GM12864 (cell line): ENCODE results near the gene ABTB1.
"Not testable (repeated sequence)": the region's sequence is repeated elsewhere in the genome, so short reads cannot be mapped to it uniquely, and the experiment has no call there.

Experiments
- DNase-seq: peaks from one replicate; pipeline ENCODE4 v3.0.0-alpha.2; 2011; ENCODE audit warnings: low read depth
- H3K4me3 ChIP-seq: 2 replicates; pipeline ENCODE4 v1.5.1; 2011; ENCODE audit warnings: mild to moderate bottlenecking, low read depth, low read length, control low read depth
- TF ChIP-seq, protein P1 (sequence below): IDR thresholded peaks from 2 replicates; pipeline ENCODE4 v1.5.1; 2011; ENCODE audit warnings: low read depth, mild to moderate bottlenecking, moderate library complexity, low read length, control low read depth, inconsistent platforms; ENCODE audit errors: missing control alignments

The ABTB1 gene

DNA sequence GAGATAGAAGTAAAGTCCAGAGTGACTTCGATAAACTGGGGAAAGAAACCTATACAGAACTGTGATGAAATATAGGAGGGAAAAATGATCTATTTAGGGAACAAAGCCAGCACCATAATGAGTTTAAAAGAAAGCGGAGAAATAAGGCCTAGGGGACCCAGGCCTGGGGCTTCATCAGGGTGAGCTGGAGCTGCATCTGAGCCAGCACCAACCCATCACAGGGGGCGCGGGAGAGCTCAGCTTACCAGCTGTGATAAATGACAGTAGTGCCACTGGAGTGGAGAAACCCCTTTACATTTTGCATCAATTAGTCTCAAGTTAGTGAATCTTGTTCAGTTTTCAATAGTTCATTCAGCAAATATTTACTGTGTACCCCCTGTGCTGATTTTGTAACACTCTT is 22.5 kb upstream of the ABTB1 start:
- no peak overlapping the region for H3K4me3 ChIP-seq
- TF ChIP-seq, protein P1, sequence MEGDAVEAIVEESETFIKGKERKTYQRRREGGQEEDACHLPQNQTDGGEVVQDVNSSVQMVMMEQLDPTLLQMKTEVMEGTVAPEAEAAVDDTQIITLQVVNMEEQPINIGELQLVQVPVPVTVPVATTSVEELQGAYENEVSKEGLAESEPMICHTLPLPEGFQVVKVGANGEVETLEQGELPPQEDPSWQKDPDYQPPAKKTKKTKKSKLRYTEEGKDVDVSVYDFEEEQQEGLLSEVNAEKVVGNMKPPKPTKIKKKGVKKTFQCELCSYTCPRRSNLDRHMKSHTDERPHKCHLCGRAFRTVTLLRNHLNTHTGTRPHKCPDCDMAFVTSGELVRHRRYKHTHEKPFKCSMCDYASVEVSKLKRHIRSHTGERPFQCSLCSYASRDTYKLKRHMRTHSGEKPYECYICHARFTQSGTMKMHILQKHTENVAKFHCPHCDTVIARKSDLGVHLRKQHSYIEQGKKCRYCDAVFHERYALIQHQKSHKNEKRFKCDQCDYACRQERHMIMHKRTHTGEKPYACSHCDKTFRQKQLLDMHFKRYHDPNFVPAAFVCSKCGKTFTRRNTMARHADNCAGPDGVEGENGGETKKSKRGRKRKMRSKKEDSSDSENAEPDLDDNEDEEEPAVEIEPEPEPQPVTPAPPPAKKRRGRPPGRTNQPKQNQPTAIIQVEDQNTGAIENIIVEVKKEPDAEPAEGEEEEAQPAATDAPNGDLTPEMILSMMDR: no peak
- DNase-seq: no peak

DNA sequence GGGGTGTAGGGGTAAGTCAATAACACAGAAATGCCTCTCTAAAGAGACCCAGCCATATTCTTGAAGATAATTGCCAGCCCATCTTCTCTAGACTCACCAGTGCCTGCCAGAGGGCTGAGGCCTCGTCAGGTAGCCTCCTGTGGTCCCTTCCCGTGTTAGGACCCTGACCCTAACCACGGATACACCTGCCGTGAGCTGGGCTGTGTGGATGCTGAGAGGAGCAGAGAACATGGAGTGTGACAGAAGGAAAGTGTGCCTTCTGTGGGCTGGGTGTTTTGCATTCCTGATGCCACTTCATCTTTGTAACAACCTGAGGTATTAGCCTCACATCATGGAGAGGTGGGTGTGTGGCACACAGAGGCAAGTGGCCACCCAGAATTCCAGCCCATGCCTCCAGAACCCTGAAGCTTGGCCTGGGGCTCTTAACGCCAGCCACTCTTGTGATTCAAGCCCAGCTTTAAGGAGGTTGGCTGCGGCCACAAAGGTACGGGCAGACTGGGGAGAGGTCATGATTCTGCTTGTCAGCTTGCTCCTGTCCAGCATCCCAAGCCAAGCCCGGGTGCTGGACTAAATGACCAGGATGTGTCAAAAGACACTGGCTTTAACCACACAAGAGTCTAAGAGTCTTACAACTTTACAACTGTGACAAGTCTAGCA is 21.1 kb upstream of the ABTB1 start:
- TF ChIP-seq, protein P1: no peak
- H3K4me3 ChIP-seq: no peak overlapping the region
- no peak for DNase-seq

DNA sequence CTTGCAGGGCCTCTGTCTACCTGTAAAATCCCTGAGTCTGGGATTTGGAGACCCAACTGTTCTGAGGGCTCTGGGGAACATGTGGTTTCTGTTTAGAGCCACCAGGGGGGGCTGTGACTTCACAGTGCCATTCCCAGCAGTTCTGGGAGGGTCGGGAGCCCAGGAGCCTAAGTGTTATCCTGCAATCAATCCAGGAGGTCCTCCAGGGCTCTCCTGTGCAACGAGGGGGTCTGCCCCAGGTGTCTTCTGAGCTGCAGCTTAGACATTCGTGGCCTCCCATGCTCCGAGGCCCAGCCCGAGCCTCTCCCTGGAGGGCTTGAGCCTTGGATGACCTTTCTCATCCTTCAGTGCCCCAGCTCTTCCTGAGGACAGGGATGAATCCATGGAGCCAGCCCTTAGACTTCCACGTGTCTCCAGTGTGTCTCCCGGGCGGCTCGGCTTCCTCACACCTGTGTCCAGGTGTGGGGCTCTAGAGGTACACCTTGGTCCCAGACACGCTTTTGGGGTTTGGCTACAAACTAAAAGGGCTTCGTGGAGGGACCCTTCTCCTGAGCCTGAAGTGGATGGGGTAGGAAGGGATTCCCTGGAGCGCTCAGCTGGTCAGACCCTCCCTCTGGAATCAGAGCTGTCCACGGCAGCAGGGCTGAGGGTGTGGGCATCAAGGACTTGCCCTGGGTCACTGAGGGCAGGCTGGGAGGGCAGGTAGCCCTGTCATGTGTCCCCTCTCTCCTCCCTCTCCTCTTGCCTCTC is 20.3 kb upstream of the ABTB1 start:
- H3K4me3 ChIP-seq: no peak overlapping the region
- TF ChIP-seq, protein P1: peak; percentile 88
- DNase-seq: no peak

DNA sequence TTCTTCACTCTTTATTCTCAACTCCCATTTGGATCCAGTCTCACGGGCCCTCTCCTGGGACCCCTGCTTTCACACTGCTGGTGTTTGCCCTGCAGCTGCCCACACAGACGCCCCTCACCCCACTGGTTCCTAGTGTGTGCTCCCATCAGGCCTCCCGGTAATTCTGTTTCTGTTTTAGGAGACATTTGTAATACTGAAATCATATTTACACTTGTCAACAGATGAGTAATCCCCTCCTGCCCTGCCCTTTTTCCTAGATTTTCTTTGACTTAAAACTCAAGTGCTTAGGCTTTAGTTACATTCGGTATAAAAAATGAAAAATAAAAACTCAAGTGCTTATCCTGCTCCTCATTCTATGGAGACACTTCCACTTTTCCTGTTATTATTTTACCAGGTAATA is 18.4 kb upstream of the ABTB1 start:
- no peak for DNase-seq
- no peak overlapping the region for H3K4me3 ChIP-seq
- TF ChIP-seq, protein P1: no peak

DNA sequence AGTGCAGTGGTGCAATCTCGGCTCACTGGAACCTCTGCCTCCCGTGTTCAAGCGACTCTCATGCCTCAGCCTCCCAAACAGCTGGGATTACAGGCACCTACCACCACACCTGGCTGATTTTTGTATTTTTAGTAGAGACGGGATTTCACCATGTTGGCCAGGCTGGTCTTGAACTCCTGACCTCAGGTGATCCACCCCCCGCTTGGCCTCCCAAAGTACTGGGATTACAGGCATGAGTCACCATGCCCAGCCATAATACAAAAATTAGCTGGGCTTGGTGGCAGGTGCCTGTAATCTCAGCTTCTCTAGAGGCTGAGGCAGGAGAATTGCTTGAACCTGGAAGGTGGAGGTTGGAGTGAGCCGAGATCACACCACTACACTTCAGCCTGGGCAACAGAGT is 17.8 kb upstream of the ABTB1 start:
- not testable (repeated sequence) for H3K4me3 ChIP-seq

DNA sequence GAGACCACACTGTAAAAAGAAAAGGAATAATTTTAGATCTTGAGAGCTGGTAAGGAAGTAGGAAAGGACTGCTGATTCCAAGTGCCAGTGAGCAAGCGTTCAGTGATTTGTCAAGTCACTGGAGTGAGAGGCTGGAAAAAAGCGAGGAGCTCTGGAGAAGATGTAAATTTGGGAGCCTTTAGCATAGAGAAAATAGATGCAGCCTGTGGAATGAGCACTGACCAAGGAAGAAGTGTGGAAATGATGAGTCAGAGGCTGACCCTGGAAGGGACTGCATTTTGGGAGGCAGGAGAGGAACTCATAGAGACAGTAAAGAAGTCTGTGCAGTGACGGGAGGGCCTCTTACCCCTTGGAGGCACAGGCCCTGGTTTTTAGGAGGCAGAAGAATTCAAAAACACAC is 17.1 kb upstream of the ABTB1 start:
- TF ChIP-seq, protein P1: no peak

More for the DNA sequence above, 17.8 kb upstream of the ABTB1 start:
- not testable (repeated sequence) for DNase-seq

DNA sequence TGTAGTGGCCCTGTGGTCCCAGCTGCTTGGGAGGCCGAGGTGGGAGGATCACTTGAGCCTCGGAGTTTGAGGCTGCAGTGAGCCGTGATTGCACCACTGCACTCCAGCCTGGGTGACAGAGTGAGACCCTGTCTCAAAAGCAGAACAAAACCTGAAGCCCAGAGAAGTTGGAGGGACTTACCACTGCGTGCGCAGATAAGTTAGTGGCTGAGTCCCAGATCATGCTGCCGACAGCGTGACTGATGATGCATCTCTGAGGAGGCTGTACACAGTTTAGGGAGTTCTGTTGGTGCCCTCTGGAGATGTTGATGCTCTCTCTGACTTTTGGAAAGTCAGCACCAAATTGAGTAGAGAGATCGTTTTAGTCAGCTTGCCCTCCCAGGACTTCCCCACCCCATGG is 15.8 kb upstream of the ABTB1 start:
- H3K4me3 ChIP-seq: no peak overlapping the region
- no peak for DNase-seq
- TF ChIP-seq, protein P1: no peak

More for the DNA sequence above, 17.1 kb upstream of the ABTB1 start:
- DNase-seq: no peak
- H3K4me3 ChIP-seq: no peak overlapping the region
